HG03521 (cell line): Measurements from ENCODE around the gene GFOD1.
"Not testable (repeated sequence)": the region's sequence is repeated elsewhere in the genome, so short reads cannot be mapped to it uniquely, and the experiment has no call there.

Source experiments
- ATAC-seq: cut with Tn5 transposase; IDR thresholded peaks from one replicate; pipeline ENCODE4 v1.9.1; 2021; ENCODE audit warnings: mild to moderate bottlenecking, moderate library complexity; ENCODE audit not compliant: unreplicated experiment

Gene GFOD1

GRCh38 chr6:13407709-13408695 is 79.4 kb downstream of the GFOD1 start:
- no peak for ATAC-seq

- no peak for ATAC-seq
These were observed 80.1 kb downstream of the GFOD1 start for GRCh38 chr6:13407368-13407708.

- no peak for ATAC-seq
These were observed 80.6 kb downstream of the GFOD1 start for GRCh38 chr6:13406781-13407180.

- no peak for ATAC-seq
These were observed 81.4 kb downstream of the GFOD1 start for GRCh38 chr6:13405961-13406477.

- no peak for ATAC-seq
These were observed 82.5 kb downstream of the GFOD1 start for GRCh38 chr6:13404892-13405254.

GRCh38 chr6:13404228-13404891 is 83.0 kb downstream of the GFOD1 start:
- ATAC-seq: no peak

- ATAC-seq: no peak
These were observed 84.7 kb downstream of the GFOD1 start for GRCh38 chr6:13402711-13403110.

- no peak for ATAC-seq
These were observed 86.6 kb downstream of the GFOD1 start for GRCh38 chr6:13400772-13401171.

- ATAC-seq: no peak
These were observed 88.9 kb downstream of the GFOD1 start for GRCh38 chr6:13398421-13398994.

GRCh38 chr6:13398069-13398381 is 89.4 kb downstream of the GFOD1 start:
- no peak for ATAC-seq

- peak; percentile 73 for ATAC-seq
These were observed 89.9 kb downstream of the GFOD1 start for GRCh38 chr6:13397359-13398068.

- ATAC-seq: no peak
These were observed 91.1 kb downstream of the GFOD1 start for GRCh38 chr6:13396241-13396792.

- no peak for ATAC-seq
These were observed 91.8 kb downstream of the GFOD1 start for GRCh38 chr6:13395272-13396237.

GRCh38 chr6:13392462-13392861 is 94.9 kb downstream of the GFOD1 start:
- no peak for ATAC-seq

- no peak for ATAC-seq
These were observed 95.9 kb downstream of the GFOD1 start for GRCh38 chr6:13391537-13391936.

GRCh38 chr6:13390658-13391057 is 96.7 kb downstream of the GFOD1 start:
- no peak for ATAC-seq

GRCh38 chr6:13389237-13389636 is 98.2 kb downstream of the GFOD1 start:
- ATAC-seq: not testable (repeated sequence)

GRCh38 chr6:13388769-13389168 is 98.6 kb downstream of the GFOD1 start:
- not testable (repeated sequence) for ATAC-seq

GRCh38 chr6:13384966-13385365 is 102.4 kb downstream of the GFOD1 start:
- ATAC-seq: no peak

- ATAC-seq: no peak
These were observed 102.9 kb downstream of the GFOD1 start for GRCh38 chr6:13384506-13384905.
